T-helper 9 cell (primary cell): ENCODE data around the gene BIRC3.

Experiments used
- DNase-seq: peaks from one replicate; pipeline ENCODE4 v3.0.0-alpha.2; 2020
- total RNA-seq, 2 donors: gene quantifications; one replicate each; lab custom pipeline; 2026; lab: John Stamatoyannopoulos, UW

BIRC3 gene
- total RNA-seq = 465 to 467 reads per million in 2 donors

DNA sequence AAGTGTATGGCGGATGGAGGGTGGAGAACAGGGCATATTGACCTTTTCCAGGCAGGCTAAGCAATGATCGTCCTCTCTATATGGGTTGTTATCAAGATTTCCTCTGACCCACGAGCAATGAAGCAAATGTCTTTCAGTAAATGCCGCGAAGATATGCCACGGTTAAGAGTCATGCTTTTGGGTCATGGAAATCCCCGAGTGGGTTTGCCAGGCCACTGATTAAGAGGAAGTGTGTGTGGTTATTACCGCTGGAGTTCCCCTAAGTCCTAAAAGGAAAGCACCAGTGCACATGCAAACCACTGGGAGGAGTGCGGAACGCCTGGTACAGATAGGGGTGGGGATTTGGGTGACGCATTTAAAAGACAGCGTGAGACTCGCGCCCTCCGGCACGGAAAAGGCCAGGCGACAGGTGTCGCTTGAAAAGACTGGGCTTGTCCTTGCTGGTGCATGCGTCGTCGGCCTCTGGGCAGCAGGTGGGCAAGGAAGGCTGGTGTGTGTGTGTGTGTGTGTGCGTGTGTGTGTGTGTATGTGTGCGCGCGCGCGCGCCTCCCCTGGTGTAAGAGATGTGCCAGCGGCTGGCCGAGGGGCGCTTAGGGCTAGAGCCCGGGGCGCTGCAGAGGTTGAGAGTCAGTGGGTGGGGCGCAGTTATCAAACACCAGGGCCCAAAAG lies at the start of gene BIRC3:
Gene BIRC3, plus strand, starts transcription at position 386 of the 669 bp plus-strand sequence. CDS start 7,026 bp downstream, outside the sequence.
- peak; percentile 83 for DNase-seq

- DNase-seq = no peak
Measured at GRCh38 chr11:102267609-102268008, 49.7 kb upstream of the BIRC3 start.

GRCh38 chr11:102268083-102268984 lies 49.0 kb upstream of the BIRC3 start:
- DNase-seq = peak; percentile 79

- DNase-seq = no peak
Measured at GRCh38 chr11:102268985-102269470, 48.3 kb upstream of the BIRC3 start.

DNA sequence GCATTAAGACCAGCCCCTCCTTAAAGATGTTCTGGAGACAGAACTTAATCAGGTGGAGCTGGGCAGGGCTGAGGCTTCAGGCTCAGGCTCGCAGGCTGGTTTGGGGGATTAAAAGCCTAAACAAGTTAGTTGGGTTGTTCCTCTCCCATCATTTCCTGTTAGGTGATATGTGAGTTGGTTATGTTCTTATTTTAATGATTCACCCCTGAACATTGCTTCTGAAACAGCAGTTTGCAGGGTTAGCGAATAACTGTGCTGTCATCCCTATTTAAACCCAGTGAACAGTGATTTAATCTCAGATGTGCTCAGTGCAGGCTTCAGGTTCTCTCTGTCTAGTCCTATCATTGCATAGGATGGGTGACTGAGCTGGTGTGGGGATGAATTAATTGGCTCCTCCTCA lies 47.4 kb upstream of the BIRC3 start:
- DNase-seq = no peak

- no peak for DNase-seq
Measured at GRCh38 chr11:102272047-102272824, 45.0 kb upstream of the BIRC3 start.

- no peak for DNase-seq
Measured at GRCh38 chr11:102274628-102275027, 42.7 kb upstream of the BIRC3 start.

GRCh38 chr11:102276362-102276761 lies 40.9 kb upstream of the BIRC3 start:
- DNase-seq = no peak

DNA sequence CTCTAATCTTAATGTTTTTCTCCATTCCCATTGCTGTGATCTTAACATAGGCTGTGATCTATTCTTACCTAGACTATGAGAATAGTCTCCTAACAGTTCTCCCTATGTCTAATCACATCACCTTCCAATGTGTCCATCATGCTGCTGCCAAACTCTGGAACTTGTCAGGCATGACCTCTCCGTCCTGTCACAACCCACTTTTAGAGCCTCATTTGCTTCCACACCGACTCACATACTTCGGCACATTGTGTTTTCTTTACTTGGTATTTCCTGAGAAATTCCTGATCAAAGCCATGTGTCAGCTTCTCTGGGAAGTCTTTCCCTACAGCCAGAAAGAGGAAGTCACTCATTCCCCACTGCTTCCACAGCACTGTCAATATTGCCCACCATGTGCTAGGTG lies 40.5 kb upstream of the BIRC3 start:
- DNase-seq = no peak

DNA sequence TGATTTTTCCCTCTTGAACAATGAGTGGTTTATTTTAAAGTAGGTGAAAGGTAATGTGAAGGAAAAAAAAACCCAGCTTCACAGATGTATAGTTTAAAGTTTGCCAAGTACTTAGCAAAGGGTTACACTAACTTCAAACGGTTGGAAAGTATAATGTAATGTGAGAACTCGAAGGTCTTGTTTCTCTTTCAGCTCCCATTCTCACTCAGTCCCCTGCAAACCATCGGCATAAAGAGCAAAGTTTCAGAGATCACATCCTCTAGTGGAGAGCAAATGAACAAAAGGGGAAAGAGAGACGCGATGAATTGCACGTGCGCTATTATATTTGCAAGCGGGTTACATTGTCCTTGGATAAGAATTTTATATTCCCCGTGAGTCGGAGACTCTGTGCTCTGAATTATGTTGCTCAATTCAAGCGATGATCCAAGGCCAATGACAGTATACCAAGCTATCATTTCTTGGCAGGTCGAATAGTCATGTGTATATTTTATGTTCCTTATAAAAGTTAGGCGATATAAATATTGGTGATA lies 37.6 kb upstream of the BIRC3 start:
- no peak for DNase-seq

- no peak for DNase-seq
Measured at GRCh38 chr11:102280245-102280833, 36.9 kb upstream of the BIRC3 start.

GRCh38 chr11:102283116-102283485 lies 34.2 kb upstream of the BIRC3 start:
- no peak for DNase-seq

DNA sequence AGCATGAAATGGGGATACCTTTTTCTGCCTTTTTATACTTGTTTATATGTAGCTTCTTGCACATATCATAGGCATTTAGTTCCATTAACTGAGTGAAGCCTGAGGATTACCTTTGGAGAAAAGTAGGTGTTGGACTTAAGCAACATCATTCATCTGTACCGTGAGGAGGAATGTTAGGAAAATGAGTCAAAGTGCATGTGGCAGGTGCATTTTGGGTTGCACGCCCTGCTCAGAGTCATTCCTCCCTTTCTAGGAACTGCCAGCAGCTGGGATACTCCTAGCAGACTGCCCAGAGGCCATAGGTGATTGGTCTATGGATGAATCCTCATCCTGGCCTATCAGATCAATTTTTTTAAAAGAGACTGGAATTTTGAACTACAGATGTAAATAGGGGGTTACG lies 33.3 kb upstream of the BIRC3 start:
- no peak for DNase-seq

DNA sequence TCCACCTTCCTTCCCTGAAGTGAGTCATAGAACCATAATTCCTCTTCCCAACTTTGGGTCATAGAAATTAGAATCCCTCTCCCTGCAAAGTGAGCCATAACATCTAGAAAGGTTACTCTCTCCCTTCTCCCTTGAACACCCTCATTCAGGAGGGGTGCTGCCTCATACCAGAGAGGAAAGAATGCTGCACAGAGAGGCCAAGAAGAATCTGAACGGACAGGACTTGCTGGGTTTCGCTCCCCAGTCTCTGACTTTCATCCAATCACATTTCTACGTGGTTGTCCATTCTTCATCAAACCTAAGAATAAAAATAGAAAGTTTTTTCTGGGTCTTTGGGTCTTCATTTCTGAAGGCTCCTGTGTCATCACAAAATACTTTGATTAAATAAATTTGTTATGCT lies 31.0 kb upstream of the BIRC3 start:
- DNase-seq = no peak

DNA sequence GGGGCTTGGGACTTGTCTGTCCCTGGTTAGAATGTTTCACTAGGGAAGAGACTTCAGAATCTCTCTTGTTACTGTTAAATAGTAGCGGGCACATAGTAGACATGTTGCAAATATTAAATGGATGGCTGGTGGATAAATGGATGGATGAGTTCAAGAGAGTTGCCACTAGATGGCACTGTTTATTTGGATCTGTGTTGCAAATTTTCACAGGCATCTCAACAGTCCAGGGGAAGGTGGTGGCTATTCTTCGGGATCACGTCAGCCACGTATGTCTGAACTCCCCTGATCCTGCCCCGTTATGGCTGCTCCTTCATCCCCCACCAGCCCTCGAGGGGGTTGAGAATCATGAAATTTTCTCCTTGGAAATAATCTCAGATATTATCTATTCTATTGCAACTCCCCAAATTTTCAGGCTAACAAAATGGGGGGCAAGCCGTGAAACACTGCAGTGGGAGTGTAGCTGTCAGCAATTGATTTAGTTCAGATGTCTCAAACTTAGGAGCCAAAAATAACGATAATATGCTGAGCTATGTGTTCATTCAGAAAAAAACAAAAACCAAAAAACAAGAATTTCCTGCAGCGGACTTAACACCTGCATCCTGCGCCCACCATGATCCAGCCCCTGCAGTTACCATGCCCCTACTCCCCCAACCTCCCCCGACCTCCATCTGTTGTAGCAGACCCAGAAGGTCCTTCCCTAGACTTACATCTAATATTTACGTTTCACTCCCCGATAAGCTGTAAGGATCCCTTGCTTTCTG lies 29.1 kb upstream of the BIRC3 start:
- DNase-seq = no peak

GRCh38 chr11:102288725-102289083 lies 28.6 kb upstream of the BIRC3 start:
- DNase-seq = no peak

DNA sequence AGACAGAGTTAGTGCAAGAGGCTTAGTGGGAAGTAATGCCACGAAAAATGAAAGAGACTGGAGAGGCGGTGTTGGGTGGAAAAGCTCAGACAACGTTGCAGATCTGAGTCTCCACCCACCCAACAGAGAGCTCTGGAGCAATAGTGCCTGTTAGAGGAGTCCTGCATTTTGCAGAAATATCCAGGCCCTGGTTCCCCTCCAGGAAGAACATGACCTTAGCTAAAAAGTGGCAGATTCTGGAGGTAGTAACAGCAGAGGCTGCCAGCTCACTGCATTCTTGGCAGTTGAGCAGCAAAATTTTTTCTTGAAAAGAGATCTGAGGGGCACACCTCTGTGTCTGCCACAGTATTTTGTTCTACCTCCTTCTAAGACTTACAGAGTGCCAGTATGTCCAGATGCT lies 27.7 kb upstream of the BIRC3 start:
- DNase-seq = no peak

GRCh38 chr11:102291831-102292230 lies 25.5 kb upstream of the BIRC3 start:
- no peak for DNase-seq

DNA sequence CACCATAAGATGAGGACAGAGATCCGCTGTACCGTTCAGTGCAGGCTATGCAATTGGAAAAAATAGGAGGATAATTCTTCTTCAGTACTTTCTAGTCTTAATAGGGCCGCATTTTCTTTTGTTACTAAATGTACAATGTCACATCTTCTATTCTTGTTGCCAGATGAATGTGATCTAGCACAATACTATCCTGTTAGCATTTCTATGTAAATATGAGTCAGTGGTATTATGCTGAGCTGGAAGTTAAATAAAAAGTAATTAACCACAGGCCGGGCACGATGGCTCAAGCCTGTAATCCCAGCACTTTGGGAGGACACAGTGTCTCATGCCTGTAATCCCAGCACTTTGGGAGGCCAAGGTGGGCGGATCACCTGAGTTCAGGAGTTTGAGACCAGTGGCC lies 24.4 kb upstream of the BIRC3 start:
- no peak for DNase-seq

GRCh38 chr11:102293873-102294601 lies 23.2 kb upstream of the BIRC3 start:
- DNase-seq = no peak

- DNase-seq = no peak
Measured at GRCh38 chr11:102295045-102295444, 22.2 kb upstream of the BIRC3 start.
